Parathyroid adenoma (tissue), 2 donors: ENCODE data around the gene C1QTNF7.

Experiments
- H2AFZ ChIP-seq: fragments of 300-600 bp; sonication (generic); one replicate; pipeline ENCODE4 v1.7.0; 2017; ENCODE audit warnings: antibody characterized with exemption, mild to moderate bottlenecking
- H3K27ac ChIP-seq: fragments of 300-600 bp; sonication (generic); one replicate; pipeline ENCODE4 v1.7.0; 2017
- H3K27me3 ChIP-seq: fragments of 300-600 bp; sonication (generic); one replicate; pipeline ENCODE4 v1.7.0; 2017; ENCODE audit warnings: low read length; ENCODE audit not compliant: control insufficient read depth, insufficient read depth
- H3K36me3 ChIP-seq: fragments of 300-600 bp; sonication (generic); one replicate; pipeline ENCODE4 v1.7.0; 2017; ENCODE audit warnings: low read length; ENCODE audit not compliant: control insufficient read depth, insufficient read depth
- H3K4me1 ChIP-seq: fragments of 300-600 bp; sonication (generic); one replicate; pipeline ENCODE4 v1.7.0; 2017; ENCODE audit warnings: control low read depth
- H3K4me2 ChIP-seq: fragments of 300-600 bp; sonication (generic); one replicate; pipeline ENCODE4 v1.7.0; 2017; ENCODE audit warnings: low read length
- H3K4me3 ChIP-seq: fragments of 300-600 bp; sonication (generic); one replicate; pipeline ENCODE4 v1.7.0; 2017; ENCODE audit warnings: low read depth, low read length
- H3K79me2 ChIP-seq: fragments of 300-600 bp; sonication (generic); one replicate; pipeline ENCODE4 v1.7.0; 2017; ENCODE audit warnings: control low read depth
- H3K9ac ChIP-seq: fragments of 300-600 bp; sonication (generic); one replicate; pipeline ENCODE4 v1.7.0; 2017; ENCODE audit warnings: mild to moderate bottlenecking
- H3K9me3 ChIP-seq: fragments of 300-600 bp; sonication (generic); one replicate; pipeline ENCODE4 v1.7.0; 2017; ENCODE audit warnings: low read length; ENCODE audit not compliant: control insufficient read depth
- CTCF ChIP-seq: fragments of 300-600 bp; sonication (generic); IDR thresholded peaks from one replicate; pipeline ENCODE4 v1.7.0; 2017; ENCODE audit warnings: antibody characterized with exemption, mild to moderate bottlenecking
- donor health status: primary hyperparathyroidism.

Gene C1QTNF7

GRCh38 chr4:15479089-15479912 lies 51.5 kb downstream of the C1QTNF7 start:
- Histone ChIP-seq H3K27ac (no peak overlapping the region), H3K4me1 (no peaks in the 10 kb centered on the region), H3K79me2 (no peaks in the 10 kb centered on the region), H3K9me3 (no peaks in the 10 kb centered on the region), H3K27me3 (no peaks in the 10 kb centered on the region), H3K36me3 (no peaks in the 10 kb centered on the region), H3K4me2 (no peak overlapping the region), H3K9ac (no peak overlapping the region), H3K4me3 (no peak overlapping the region), H2AFZ (no peak overlapping the region)
- peak; percentile 33 for TF ChIP-seq CTCF

DNA sequence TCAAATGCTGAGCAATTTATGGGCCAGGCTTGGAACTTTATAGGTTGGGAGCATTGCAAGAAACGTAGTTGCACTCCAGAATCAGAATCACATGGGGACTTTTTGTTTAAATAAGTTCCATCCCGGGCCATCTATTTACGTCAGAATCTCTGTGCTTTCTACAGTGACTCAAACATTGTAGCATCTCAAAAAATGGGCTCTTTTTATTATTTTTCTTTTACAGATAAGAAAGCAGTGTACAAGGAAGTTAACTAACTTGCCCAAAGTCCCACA lies 52.0 kb downstream of the C1QTNF7 start:
- Histone ChIP-seq H2AFZ (no peak overlapping the region), H3K9me3 (no peaks in the 10 kb centered on the region), H3K27me3 (no peaks in the 10 kb centered on the region), H3K9ac (no peak overlapping the region), H3K79me2 (no peaks in the 10 kb centered on the region), H3K27ac (no peak overlapping the region), H3K36me3 (no peaks in the 10 kb centered on the region), H3K4me3 (no peak overlapping the region), H3K4me2 (no peak overlapping the region), H3K4me1 (no peaks in the 10 kb centered on the region)
- no peak for TF ChIP-seq CTCF

- Histone ChIP-seq H3K4me3 (no peak overlapping the region), H2AFZ (no peak overlapping the region), H3K4me1 (no peaks in the 10 kb centered on the region), H3K79me2 (no peaks in the 10 kb centered on the region), H3K4me2 (no peak overlapping the region), H3K36me3 (no peaks in the 10 kb centered on the region), H3K27me3 (no peaks in the 10 kb centered on the region), H3K27ac (no peak overlapping the region), H3K9ac (no peak overlapping the region), H3K9me3 (no peaks in the 10 kb centered on the region)
- no peak for TF ChIP-seq CTCF
These were observed 54.3 kb downstream of the C1QTNF7 start for GRCh38 chr4:15481961-15482745.

- no peaks in the 10 kb centered on the region for H3K27me3 ChIP-seq
- no peaks in the 10 kb centered on the region for H3K79me2 ChIP-seq
- H3K9me3 ChIP-seq, result peaks cover 1% of the 10 kb centered on the region
- H3K9ac ChIP-seq, result no peak overlapping the region
- no peak overlapping the region for H2AFZ ChIP-seq
- no peak for TF ChIP-seq CTCF
- H3K4me3 ChIP-seq, result no peak overlapping the region
- no peaks in the 10 kb centered on the region for H3K36me3 ChIP-seq
- H3K4me2 ChIP-seq, result no peak overlapping the region
- no peak overlapping the region for H3K27ac ChIP-seq
- H3K4me1 ChIP-seq, result no peaks in the 10 kb centered on the region
These were observed 55.0 kb downstream of the C1QTNF7 start for GRCh38 chr4:15482842-15483241.
